Effector memory CD4-positive, alpha-beta T cell (primary cell): ENCODE data around the gene ASB6.

ENCODE experiments used
- DNase-seq, 3 donors: peaks; one replicate each; pipeline ENCODE4 v3.0.0-alpha.2; 2020
- H3K27ac ChIP-seq: 2 replicates; pipeline ENCODE4 v1.7.0; 2013; ENCODE audit warnings: mild to moderate bottlenecking, low read length, moderate library complexity; ENCODE audit not compliant: insufficient read depth, poor library complexity, severe bottlenecking
- H3K27me3 ChIP-seq: replicated peaks from 2 replicates; pipeline ENCODE4 v1.7.0; 2013; ENCODE audit warnings: mild to moderate bottlenecking, low read length; ENCODE audit not compliant: insufficient read depth, control insufficient read depth, poor library complexity, severe bottlenecking
- H3K36me3 ChIP-seq: 2 replicates; pipeline ENCODE4 v1.7.0; 2013; ENCODE audit warnings: mild to moderate bottlenecking, low read length, moderate library complexity; ENCODE audit not compliant: control insufficient read depth, insufficient read depth
- H3K4me1 ChIP-seq: 2 replicates; pipeline ENCODE4 v1.7.0; 2013; ENCODE audit warnings: low read length, mild to moderate bottlenecking; ENCODE audit not compliant: control insufficient read depth, insufficient read depth, poor library complexity, severe bottlenecking
- H3K4me3 ChIP-seq: 2 replicates; pipeline ENCODE4 v1.7.0; 2013; ENCODE audit warnings: low read length, low read depth, mild to moderate bottlenecking; ENCODE audit not compliant: insufficient read depth, poor library complexity, severe bottlenecking
- H3K9me3 ChIP-seq: 2 replicates; pipeline ENCODE4 v1.7.0; 2013; ENCODE audit warnings: mild to moderate bottlenecking, low read length, moderate library complexity; ENCODE audit not compliant: control insufficient read depth

The ASB6 gene

DNA sequence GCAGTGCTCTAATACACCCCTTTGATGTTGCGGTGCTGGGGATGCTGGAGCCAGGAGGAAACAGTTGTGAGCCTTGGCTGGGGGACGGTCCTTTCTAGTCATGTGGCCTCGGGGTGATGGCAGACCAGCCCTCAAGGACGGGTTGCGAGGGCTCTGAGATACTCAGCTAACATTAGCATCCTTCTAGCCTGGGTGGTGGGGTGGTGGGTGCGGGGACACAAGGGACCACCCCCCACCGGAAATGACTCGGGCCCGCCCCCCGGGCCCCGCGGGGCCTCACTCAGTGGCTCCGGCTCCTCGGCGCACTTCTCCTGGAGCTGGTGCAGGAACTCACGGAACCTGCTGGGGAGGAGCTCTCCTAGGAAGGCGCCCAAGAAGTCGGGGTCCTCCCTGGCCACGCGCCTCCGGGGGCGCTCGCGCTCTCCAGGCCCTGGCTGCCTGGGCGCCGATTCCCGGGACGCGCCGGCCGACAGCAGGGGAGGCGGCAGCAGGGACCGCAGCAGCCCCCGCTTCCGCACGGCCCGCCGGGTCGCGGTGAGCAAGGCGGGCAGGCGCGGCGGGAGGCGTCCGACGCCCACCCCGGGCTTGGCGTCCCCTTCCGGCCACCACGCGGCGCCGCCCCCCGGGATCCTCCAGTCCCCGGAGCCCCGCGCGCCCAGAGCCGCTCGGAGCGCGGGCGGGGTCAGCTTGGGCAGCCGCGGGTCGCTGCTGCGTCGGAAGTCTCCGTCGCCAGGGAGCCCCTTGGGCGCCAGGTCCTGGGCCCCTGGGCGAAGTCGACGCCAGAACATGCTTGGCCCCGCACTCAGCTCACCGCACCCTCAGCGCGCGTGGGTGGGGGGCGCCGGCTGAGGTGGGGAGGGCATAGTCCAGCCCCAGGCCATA lies 21.9 kb downstream of the ASB6 start:
- H3K4me1 ChIP-seq, result peaks cover 18% of the 10 kb centered on the region
- no peaks in the 10 kb centered on the region for H3K9me3 ChIP-seq
- H3K4me3 ChIP-seq, result no peak overlapping the region
- H3K27me3 ChIP-seq, result peaks cover 28% of the 10 kb centered on the region
- no peak for DNase-seq
- no peak overlapping the region for H3K27ac ChIP-seq
- no peaks in the 10 kb centered on the region for H3K36me3 ChIP-seq

GRCh38 chr9:129617167-129617566 lies 24.8 kb downstream of the ASB6 start:
- Histone ChIP-seq H3K27me3 (peaks cover 28% of the 10 kb centered on the region), H3K9me3 (no peaks in the 10 kb centered on the region), H3K4me3 (no peak overlapping the region), H3K27ac (no peak overlapping the region), H3K4me1 (peaks cover 9% of the 10 kb centered on the region), H3K36me3 (no peaks in the 10 kb centered on the region)
- no peak for DNase-seq

DNA sequence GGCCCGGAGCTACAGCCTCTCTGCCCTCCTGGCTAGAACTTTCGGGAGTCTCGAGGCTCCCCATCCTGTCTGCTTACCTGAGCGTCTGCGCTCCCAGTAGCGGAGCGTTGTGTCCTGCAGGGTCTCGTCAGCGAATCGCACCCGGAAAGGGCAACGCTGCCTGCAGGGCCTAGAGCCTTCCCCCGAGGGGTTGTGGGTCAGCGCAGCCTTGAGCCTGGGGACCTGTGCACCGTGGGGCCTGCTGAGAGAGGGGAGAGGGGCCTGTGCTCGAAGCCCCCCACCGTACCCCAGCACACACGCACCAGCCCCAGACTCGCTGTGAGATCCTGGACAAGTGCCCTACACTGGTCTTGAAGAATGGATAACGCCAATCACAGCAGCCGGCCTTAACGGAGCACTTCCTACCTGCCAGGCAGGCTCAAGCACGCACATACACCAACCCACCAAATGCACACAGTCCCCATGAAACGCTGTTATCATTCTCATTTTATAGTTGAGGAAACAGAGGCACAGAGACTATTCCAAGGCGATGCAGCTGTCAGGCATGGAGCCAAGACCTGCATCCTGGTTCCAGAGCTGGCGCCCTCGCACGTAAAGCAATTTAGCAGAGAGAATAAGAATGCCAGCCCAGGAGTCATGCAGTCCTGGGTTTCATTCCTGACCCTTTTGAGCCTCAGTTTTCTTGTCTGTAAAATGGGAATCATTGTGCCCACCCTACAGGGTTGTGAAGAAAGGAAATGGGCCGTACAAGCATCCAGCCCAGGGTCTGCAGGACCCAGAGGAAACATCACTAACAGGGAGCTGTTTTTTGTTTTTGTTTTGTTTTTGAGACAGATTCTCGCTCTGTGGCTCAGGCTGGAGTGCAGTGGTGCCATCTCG lies 26.3 kb downstream of the ASB6 start:
- Histone ChIP-seq H3K9me3 (no peaks in the 10 kb centered on the region), H3K4me3 (no peak overlapping the region), H3K36me3 (no peaks in the 10 kb centered on the region), H3K4me1 (peaks cover 16% of the 10 kb centered on the region), H3K27ac (no peak overlapping the region), H3K27me3 (peaks cover 14% of the 10 kb centered on the region)
- DNase-seq, result no peak

GRCh38 chr9:129614932-129615331 lies 27.0 kb downstream of the ASB6 start:
- Histone ChIP-seq H3K27ac (no peak overlapping the region), H3K9me3 (no peaks in the 10 kb centered on the region), H3K36me3 (no peaks in the 10 kb centered on the region), H3K27me3 (peaks cover 7% of the 10 kb centered on the region), H3K4me3 (no peak overlapping the region), H3K4me1 (peaks cover 12% of the 10 kb centered on the region)
- DNase-seq, result no peak

DNA sequence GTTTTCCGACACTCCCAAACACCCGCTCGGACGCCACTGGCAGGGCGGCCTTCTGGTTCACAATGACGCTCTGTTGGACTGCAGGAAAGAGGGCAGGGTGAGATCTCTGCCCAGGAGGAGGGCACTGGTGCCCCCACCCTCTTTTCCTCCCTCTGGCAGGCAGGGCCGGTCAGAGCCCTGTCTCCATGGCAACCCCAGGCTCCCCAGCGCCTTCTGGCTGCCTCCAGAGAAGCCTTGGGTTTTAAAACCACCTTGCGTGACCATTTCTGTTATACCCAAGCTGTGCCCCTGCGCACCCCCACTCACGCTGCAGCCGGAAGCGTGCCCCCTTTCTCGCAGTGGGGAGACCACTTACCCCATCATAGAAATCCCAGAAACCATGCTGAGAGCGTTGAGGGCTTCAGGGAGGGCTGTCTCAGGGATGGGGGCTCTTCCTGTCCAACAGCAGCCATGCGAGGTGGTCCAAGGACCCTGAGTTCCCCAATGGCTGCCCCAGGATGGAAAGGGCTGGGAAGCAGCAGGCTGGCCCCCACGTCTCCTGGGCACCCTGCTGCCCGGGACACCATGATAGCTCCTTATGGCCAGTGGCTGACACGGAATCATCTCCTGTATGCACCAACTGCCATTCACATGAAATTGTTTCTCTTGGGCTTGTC lies 28.3 kb downstream of the ASB6 start:
- no peaks in the 10 kb centered on the region for H3K36me3 ChIP-seq
- no peak overlapping the region for H3K27ac ChIP-seq
- peaks cover 15% of the 10 kb centered on the region for H3K4me1 ChIP-seq
- no peak for DNase-seq
- no peaks in the 10 kb centered on the region for H3K27me3 ChIP-seq
- H3K9me3 ChIP-seq, result no peaks in the 10 kb centered on the region
- H3K4me3 ChIP-seq, result no peak overlapping the region

DNA sequence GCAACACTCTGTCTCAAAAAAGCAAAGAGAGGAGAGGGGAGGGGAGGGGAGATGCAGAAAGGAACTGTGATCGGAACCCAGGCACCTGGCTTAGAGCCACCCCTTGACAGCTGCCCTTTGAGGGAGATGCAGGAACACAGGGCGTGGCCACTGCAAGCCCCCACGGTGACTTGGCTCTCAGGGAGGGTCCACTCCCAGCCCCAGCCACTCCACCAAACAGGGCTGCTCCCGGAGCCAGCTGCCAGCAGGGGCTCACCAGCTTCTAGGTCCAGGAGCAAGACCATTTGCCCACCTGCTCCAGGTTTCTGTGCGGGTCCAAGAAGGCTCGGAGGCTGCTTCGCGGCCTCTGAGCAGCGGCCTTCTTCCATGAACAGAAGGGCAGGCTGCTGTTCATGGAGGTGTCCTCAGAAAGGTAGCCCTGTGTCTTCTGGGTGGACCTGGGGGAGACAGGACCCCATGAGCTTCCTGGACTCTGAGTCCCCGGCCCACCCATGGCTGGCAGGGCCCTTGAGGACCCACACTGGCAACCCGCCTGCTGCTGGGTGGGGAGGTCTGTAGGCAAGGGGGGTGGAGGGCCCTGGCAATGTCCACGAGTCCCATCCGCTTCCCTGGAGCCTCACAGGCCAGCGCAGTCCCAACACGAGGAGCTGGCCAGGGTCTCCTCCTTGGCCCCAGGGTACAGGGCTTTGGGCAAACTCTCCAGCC lies 29.0 kb downstream of the ASB6 start:
- no peak for DNase-seq
- no peak overlapping the region for H3K27ac ChIP-seq

DNA sequence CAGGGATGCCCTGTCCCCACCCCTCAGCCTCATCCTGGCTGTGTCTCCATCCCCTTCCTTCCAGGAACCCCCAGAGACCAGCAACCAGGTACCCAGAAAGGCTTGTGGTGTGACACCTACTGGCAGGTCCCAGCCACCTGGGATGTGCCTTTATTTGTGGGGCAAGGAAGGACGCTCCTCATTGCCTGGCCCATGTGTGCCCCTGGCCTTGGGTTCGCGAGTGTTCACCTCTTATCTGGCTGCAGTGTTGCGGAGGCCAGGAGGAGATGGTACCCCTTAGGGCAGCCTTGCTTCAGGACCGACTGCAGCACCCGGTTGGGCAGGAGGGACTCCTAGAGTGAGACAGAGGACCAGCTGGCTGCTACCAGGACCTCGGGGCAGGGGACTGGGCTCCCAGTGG lies 29.8 kb downstream of the ASB6 start:
- H3K4me1 ChIP-seq, result peaks cover 25% of the 10 kb centered on the region
- H3K27me3 ChIP-seq, result no peaks in the 10 kb centered on the region
- DNase-seq, result no peak
- H3K4me3 ChIP-seq, result no peak overlapping the region
- no peaks in the 10 kb centered on the region for H3K36me3 ChIP-seq
- no peak overlapping the region for H3K27ac ChIP-seq
- H3K9me3 ChIP-seq, result no peaks in the 10 kb centered on the region

More for the DNA sequence above, 29.0 kb downstream of the ASB6 start:
- Histone ChIP-seq H3K36me3 (no peaks in the 10 kb centered on the region), H3K9me3 (no peaks in the 10 kb centered on the region), H3K4me1 (peaks cover 17% of the 10 kb centered on the region), H3K4me3 (no peak overlapping the region), H3K27me3 (no peaks in the 10 kb centered on the region)

- DNase-seq, result no peak
- H3K27ac ChIP-seq, result no peak overlapping the region
- H3K9me3 ChIP-seq, result no peaks in the 10 kb centered on the region
- no peaks in the 10 kb centered on the region for H3K36me3 ChIP-seq
- H3K27me3 ChIP-seq, result no peaks in the 10 kb centered on the region
- no peak overlapping the region for H3K4me3 ChIP-seq
- peaks cover 25% of the 10 kb centered on the region for H3K4me1 ChIP-seq
These were observed 30.6 kb downstream of the ASB6 start for GRCh38 chr9:129611307-129611800.

DNA sequence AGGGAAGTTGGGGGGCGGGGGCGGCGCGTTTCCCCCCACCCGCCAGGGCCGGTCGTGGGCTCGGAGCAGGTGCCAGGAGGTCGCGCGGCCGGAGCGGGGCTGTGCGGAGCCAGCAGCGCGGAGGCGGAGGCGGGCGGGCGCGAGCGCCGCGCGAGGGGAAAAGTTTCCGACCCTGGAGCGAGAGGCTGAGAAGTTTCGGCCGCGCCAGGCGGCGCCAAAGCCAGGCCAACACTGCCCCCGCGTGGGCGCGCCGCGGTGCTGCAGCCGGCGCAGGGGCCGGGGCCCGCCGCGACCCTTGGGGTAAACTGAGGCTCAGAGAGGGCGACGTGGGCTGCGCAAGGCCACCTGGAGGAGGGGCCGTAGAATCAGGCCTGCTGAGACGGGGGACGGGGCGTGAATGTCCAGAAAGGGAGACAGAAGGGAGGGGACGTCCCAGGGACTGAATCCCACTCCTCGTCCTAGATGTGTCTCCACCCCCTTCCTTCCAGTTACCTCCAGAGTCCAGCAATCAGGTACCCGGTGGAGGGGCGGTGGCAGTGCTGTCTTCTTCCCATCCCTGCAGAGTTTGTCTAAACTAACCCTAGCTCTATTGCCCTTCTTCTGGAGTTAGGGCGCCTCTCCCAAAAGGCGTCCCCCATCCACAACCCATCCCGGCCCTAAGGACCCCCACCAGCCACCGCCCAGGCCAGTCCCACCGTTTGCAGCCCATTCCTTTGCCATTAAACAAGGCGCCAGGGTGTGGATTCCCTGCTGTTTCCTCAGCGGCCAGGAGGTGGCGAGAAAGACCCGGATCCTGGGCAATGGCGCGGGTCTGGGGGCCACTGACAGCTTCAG lies 31.3 kb downstream of the ASB6 start:
- H3K27me3 ChIP-seq, result no peaks in the 10 kb centered on the region
- no peaks in the 10 kb centered on the region for H3K9me3 ChIP-seq
- peak overlapping the region; percentile 50 for H3K4me3 ChIP-seq
- peaks cover 25% of the 10 kb centered on the region for H3K4me1 ChIP-seq
- no peaks in the 10 kb centered on the region for H3K36me3 ChIP-seq
- peak; percentile 56 to 61 (median 61) for DNase-seq
- H3K27ac ChIP-seq, result peak overlapping the region; percentile 58
